GM19240 (cell line): ENCODE data around the gene TSPEAR.
"Not testable (repeated sequence)": the region's sequence is repeated elsewhere in the genome, so short reads cannot be mapped to it uniquely, and the experiment has no call there.

Source experiments
- DNase-seq: peaks from one replicate; pipeline ENCODE4 v3.0.0; 2011; ENCODE audit warnings: low spot score; ENCODE audit not compliant: insufficient read length

The TSPEAR gene

GRCh38 chr21:44703731-44704635 is 7.4 kb downstream of the TSPEAR start:
- DNase-seq: no peak

DNA sequence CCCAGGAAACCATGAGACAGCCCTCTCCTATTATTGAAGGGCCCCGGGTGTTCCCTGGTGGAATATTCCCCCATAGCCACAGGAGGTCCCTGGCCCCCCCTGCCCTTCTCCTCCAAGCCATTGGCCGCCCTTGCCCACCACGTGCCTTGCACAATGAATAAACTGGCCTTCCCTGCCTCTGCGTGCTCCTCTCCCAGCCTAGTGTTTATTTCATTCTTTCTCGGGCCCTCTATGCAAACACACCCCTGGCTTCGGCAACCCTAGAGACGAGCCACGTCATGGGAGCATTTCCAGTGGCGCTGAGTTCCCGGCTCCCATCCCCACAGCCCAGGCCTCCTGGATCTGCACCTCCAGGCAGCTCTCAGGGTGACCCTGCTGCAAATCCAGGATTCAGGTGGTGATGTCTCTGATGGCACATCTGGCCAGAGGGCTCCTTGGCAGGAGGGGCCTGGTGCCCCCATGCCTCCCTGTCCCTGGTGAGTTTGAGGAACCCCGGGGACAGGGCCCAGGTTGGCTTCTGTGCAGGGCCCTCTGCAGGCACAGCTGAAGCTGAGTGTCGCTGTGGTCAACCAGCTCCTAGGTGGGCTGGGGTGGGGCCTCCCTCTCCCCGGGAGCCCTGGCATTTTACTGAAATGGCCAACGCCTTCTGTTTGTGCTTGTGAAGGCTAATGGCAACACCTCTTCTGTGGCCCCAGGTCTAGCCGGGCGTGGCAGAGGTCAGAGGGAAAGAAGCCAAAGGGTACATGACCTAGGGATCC is 8.2 kb downstream of the TSPEAR start:
- no peak for DNase-seq

GRCh38 chr21:44702111-44702972 is 9.0 kb downstream of the TSPEAR start:
- DNase-seq: no peak

DNA sequence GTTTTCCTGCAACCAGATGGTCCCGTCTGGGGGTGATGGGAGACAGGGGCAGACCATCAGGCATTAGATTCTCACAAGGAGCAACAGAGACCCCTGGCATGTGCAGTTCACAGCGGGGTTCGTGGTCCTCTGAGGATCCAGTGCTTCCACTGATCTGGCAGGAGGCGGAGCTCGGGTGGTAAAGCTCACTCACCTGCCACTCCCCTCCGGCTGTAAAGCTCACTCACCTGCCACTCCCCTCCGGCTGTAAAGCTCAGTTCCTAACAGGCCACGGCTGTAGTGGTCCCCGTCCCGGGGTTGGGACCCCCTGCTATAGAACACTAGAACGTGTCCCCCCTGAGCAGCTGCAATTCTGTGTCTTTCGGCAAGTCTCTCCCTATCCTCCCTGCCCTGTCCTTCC is 9.8 kb downstream of the TSPEAR start:
- no peak for DNase-seq

DNA sequence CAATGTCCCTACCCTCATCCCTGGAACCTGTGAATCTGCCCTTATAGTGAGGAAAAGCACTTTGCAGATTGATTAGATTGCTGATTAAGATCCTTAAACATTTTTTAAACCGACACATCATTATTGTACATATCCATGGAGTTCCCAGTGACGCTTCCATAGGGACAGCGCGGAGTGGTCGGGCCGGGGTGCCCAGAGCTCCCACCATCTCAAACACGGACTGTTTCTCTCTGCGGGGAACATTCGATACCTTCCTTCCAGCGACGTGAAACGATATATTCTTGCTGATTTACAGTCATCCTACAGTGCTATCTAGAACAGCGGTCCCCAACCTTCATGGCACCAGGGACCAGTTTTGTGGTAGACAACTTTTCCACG is 10.4 kb downstream of the TSPEAR start:
- DNase-seq: no peak

DNA sequence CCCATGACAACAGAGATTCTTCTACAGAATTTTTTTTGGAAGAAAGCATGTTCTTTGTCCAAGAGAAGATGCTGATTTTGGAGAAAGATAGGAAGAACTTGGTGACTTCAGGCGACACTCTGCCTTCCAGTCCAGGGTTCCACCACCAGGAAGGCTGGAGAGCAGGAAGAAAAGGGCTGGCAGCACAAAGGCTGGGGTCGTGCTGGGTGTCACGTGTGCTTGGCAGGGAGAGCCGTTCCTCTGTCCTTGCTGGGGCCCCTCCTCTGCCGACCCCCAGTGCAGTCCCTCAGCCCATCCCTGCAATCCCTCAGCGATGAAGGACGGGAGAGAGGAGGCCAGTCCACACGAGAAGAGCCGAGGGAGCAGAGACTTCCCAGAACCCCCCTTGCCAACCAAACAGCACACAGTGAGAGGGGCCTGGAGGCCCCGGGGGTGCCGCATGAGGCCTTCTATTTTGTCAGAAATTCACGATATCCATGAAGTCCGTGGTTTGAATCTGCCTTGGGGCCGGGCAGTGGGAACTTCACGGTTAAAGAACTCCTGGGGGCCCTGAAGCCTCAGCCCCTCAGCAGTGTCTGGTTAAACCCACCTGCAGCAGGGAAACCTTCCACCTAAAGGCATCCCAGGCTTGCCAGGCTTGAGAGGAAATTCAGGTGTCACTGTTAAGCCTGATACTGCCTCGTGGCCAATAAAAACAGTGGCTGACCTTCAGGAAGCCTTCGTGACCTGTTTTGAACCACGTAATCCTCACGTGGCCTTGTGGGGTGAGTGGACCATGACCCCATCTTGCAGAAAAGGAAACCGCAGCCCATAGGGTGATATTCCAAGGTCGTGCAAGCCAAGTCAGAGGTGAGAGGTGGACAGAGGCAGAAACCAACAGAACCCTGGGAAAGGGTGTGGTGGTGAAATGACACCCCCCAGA is 11.0 kb downstream of the TSPEAR start:
- DNase-seq: no peak

DNA sequence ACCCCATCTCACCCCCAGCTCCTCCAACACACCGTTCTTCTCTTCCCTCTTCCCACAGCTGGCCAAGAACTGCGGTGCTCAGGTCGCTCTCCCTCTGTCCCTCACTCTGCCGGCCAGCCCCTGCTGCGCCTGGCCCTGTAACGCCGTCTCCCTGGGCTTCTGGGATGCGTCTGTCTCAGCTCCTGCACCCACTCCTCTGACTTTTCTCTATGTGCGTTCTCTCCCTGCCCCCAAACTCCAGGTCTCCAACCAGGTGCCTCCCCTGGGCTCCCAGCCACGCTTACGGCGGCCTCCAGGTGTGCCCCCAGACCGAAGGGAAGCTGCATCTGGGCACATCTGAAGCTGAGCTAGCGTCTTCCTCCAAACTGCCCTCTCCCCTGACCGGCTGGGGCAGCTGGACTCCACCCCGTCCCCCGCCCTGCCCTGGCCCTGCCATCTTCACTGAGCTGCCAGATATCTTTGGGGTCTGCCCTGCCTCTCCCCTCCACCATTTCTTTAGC is 11.8 kb downstream of the TSPEAR start:
- no peak for DNase-seq

GRCh38 chr21:44697811-44698734 is 13.3 kb downstream of the TSPEAR start:
- no peak for DNase-seq

- DNase-seq: not testable (repeated sequence)
Measured at GRCh38 chr21:44697172-44697810, 14.1 kb downstream of the TSPEAR start, which contains the start of gene KRTAP10-12. TSS of gene KRTAP10-12 (plus strand) at chr21:44697172. CDS start at chr21:44697202, 30 bp downstream.

DNA sequence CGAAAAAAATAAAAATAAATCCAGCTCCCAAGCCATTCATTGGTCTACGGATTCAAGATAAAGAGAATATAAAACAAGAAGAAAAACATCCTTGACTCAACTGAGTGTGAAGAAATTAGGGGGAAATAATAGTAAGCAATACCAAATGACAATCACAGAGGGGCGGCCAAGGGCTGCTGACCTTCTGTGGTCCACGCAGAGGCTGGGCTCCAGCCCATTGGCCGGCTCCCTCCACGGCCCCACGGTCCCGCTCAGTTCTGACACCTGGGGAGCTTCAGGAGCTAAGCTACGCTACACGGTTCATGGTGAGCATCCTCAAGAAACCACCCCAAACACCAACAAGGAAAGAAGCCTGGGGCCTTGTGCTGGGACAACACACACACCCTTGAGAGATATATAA is 14.8 kb downstream of the TSPEAR start:
- DNase-seq: no peak

GRCh38 chr21:44695641-44696040 is 15.7 kb downstream of the TSPEAR start:
- DNase-seq: no peak

GRCh38 chr21:44695184-44695583 is 16.2 kb downstream of the TSPEAR start:
- no peak for DNase-seq

- no peak for DNase-seq
Measured at GRCh38 chr21:44694776-44695175, 16.6 kb downstream of the TSPEAR start.

GRCh38 chr21:44692798-44693512 is 18.4 kb downstream of the TSPEAR start:
- DNase-seq: no peak

DNA sequence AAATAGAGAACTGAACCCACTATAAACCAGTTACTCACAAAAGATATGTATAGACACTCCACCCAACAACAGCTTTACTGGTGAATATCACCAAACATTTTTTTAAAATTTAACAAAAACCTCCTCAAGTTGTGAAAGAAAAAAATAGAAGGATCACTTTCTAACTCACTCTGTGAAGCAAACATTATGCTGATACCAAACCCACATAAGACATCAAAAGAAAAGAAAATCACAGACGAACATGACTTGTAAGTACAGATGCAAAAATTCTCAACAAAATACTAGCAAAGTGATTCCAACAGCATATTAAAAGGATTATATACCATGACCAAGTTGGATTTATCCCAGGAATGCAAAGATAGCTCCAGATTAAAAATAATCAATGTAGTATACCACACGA is 19.7 kb downstream of the TSPEAR start:
- no peak for DNase-seq

DNA sequence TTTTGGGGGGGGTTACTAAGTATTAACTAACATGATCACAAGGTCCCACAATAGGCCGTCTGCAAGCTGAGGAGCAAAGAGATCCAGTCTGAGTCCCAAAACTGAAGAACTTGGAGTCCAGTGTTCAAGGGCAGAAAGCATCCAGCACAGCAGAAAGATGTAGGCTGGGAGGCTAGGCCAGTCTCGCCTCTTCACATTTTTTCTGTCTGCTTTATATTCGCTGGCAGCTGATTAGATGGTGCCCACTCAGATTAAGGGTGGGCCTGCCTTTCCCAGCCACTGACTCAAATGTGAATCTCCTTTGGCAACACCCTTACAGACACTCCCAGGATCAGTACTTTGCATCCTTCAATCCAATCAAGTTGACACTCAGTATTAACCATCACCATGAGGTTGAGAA is 21.6 kb downstream of the TSPEAR start:
- not testable (repeated sequence) for DNase-seq

GRCh38 chr21:44687671-44688070 is 23.7 kb downstream of the TSPEAR start:
- no peak for DNase-seq
